A673 (cell line): ENCODE data around the gene KRTAP5-1. TPM values are rescaled to one million over a fixed set of nuclear protein-coding genes. Genes with fewer than 3 reads are reported as not detected.

Experiments
- BruUV-seq: library from RNA; stranded (reverse); fragments of 400-500 nt; replicated peaks from 2 replicates; lab custom pipeline; 2021; lab: Mats Ljungman, UMichigan
- CTCF ChIA-PET: fragments of 300-600 bp; sonication (Branson Sonifier 250); formaldehyde crosslinking; loops from one replicate; lab custom pipeline; 2022; ENCODE audit warnings: antibody characterized with exemption; lab: Charles Lee
- POLR2A ChIA-PET: fragments of 300-600 bp; sonication (Branson Sonifier 250); formaldehyde crosslinking; loops from one replicate; lab custom pipeline; 2022; ENCODE audit warnings: antibody characterized with exemption; ENCODE audit not compliant: low non-redundant PET; lab: Charles Lee
- DNase-seq: peaks from one replicate; pipeline ENCODE4 v3.0.0-alpha.2; 2015; ENCODE audit warnings: low spot score
- H3K27ac ChIP-seq: fragments of 200-600 bp; sonication (generic); 2 replicates; pipeline ENCODE4 v1.5.1; 2016; ENCODE audit warnings: mixed run types, low read depth, mild to moderate bottlenecking, mixed read lengths, antibody characterized with exemption, low read length; ENCODE audit not compliant: poor library complexity, severe bottlenecking
- H3K27me3 ChIP-seq: fragments of 200-600 bp; sonication (generic); replicated peaks from 2 replicates; pipeline ENCODE4 v1.6.1; 2017; ENCODE audit warnings: mixed run types, low read depth, mild to moderate bottlenecking, mixed read lengths, antibody characterized with exemption, low read length; ENCODE audit not compliant: insufficient read depth, poor library complexity
- H3K36me3 ChIP-seq: fragments of 200-600 bp; sonication (generic); 2 replicates; pipeline ENCODE4 v1.6.1; 2016; ENCODE audit warnings: mixed run types, mild to moderate bottlenecking, mixed read lengths, antibody characterized with exemption, low read length; ENCODE audit not compliant: insufficient read depth, poor library complexity, severe bottlenecking
- H3K4me1 ChIP-seq: fragments of 200-600 bp; sonication (generic); 2 replicates; pipeline ENCODE4 v1.6.1; 2017; ENCODE audit warnings: mixed run types, mild to moderate bottlenecking, mixed read lengths, antibody characterized with exemption, low read length; ENCODE audit not compliant: insufficient read depth, poor library complexity, severe bottlenecking
- H3K4me3 ChIP-seq: fragments of 200-600 bp; sonication (generic); 2 replicates; pipeline ENCODE4 v1.5.1; 2016; ENCODE audit warnings: low read depth, mixed run types, mild to moderate bottlenecking, mixed read lengths, low read length; ENCODE audit not compliant: poor library complexity, severe bottlenecking
- H3K9me3 ChIP-seq: fragments of 200-600 bp; sonication (generic); 2 replicates; pipeline ENCODE4 v1.6.1; 2016; ENCODE audit warnings: mixed run types, low read depth, mild to moderate bottlenecking, mixed read lengths, antibody characterized with exemption, low read length; ENCODE audit not compliant: poor library complexity, severe bottlenecking
- EZH2 ChIP-seq: fragments of 200-600 bp; sonication (generic); IDR thresholded peaks from 2 replicates; pipeline ENCODE4 v1.6.1; 2017; ENCODE audit warnings: borderline replicate concordance, low read depth, mild to moderate bottlenecking, mixed read lengths, antibody characterized with exemption, low read length; ENCODE audit not compliant: poor library complexity, severe bottlenecking
- intact Hi-C: fragments of 100-400 bp; cut with micrococcal nuclease; formaldehyde crosslinking; loops from one replicate; pipeline ENCODE4 v1.10.0; 2022; ENCODE audit not compliant: unreplicated experiment
- total RNA-seq: library from RNA; stranded (reverse); gene quantifications from 2 replicates; pipeline ENCODE4 v1.2.3, GENCODE V29; 2021
- TF ChIP-seq, protein P1 (sequence below): fragments of 300-800, 200-600 bp; sonication (generic); conservative IDR thresholded peaks from 2 replicates; pipeline ENCODE4 v1.5.1; 2017; ENCODE audit warnings: low read depth, mild to moderate bottlenecking, antibody characterized with exemption, low read length, moderate library complexity, mixed read lengths

Gene KRTAP5-1
- total RNA-seq, 1 experiment from 2014 or later: not detected

DNA sequence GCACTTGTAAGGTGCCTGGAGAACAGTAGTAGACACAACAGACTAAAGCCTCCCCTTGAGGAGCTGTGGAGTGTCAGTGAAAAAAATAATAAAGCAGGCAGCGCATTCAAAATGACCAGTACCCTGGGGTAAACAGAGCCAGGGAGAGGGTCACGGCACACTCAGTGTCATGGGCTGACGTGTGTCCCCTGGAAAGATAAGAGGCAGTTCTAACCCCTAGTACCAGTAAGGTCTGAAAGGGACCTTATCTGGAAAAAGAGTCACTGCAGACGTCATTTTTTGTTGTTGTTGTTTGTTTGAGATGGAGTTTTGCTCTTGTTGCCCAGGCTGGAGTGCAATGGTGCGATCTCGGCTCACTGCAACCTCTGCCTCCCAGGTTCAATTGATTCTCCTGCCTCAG lies 45.0 kb downstream of the KRTAP5-1 start:
- no peaks in the 10 kb centered on the region for H3K4me1 ChIP-seq
- no peak for TF ChIP-seq EZH2
- TF ChIP-seq, protein P1, sequence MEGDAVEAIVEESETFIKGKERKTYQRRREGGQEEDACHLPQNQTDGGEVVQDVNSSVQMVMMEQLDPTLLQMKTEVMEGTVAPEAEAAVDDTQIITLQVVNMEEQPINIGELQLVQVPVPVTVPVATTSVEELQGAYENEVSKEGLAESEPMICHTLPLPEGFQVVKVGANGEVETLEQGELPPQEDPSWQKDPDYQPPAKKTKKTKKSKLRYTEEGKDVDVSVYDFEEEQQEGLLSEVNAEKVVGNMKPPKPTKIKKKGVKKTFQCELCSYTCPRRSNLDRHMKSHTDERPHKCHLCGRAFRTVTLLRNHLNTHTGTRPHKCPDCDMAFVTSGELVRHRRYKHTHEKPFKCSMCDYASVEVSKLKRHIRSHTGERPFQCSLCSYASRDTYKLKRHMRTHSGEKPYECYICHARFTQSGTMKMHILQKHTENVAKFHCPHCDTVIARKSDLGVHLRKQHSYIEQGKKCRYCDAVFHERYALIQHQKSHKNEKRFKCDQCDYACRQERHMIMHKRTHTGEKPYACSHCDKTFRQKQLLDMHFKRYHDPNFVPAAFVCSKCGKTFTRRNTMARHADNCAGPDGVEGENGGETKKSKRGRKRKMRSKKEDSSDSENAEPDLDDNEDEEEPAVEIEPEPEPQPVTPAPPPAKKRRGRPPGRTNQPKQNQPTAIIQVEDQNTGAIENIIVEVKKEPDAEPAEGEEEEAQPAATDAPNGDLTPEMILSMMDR: no peak
- POLR2A ChIA-PET: no interaction called here
- H3K9me3 ChIP-seq: no peaks in the 10 kb centered on the region
- intact Hi-C loops: loop anchor here (10.0 kb wide), 1 partner anchor 85 kb away; the partner anchor contains the start of genes KRTAP5-4 and KRTAP5-5
- CTCF ChIA-PET: no interaction called here
- H3K36me3 ChIP-seq: no peaks in the 10 kb centered on the region
- no peak overlapping the region for H3K27ac ChIP-seq
- DNase-seq: no peak
- H3K4me3 ChIP-seq: no peak overlapping the region
- no TSS peak for BruUV-seq
- no peaks in the 10 kb centered on the region for H3K27me3 ChIP-seq

DNA sequence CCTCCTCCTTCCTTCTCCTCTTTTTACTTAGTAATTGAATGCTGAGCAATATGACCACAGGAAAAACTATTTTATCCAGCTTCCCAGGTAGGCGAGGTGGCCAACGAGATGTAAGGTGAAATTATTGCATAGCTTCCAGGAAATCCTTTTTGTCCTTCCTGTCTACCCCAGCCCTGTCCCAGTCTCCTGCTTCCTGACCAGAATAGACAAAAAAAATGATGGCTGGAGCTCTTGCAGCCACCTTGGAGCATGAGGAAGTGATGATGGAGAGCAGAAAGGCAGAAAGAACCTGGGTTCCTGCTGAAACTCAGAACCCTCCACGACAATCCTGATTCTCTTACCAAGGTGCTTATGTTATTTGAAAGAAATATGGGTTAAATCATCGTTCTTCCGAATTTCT lies 46.9 kb downstream of the KRTAP5-1 start:
- H3K27me3 ChIP-seq: no peaks in the 10 kb centered on the region
- no peak for DNase-seq
- POLR2A ChIA-PET: no interaction called here
- BruUV-seq: no TSS peak
- no peaks in the 10 kb centered on the region for H3K36me3 ChIP-seq
- H3K9me3 ChIP-seq: no peaks in the 10 kb centered on the region
- no peaks in the 10 kb centered on the region for H3K4me1 ChIP-seq
- TF ChIP-seq, protein P1: no peak
- TF ChIP-seq EZH2: no peak
- intact Hi-C loops: no loop called here
- no peak overlapping the region for H3K4me3 ChIP-seq
- H3K27ac ChIP-seq: no peak overlapping the region
- CTCF ChIA-PET: no interaction called here

DNA sequence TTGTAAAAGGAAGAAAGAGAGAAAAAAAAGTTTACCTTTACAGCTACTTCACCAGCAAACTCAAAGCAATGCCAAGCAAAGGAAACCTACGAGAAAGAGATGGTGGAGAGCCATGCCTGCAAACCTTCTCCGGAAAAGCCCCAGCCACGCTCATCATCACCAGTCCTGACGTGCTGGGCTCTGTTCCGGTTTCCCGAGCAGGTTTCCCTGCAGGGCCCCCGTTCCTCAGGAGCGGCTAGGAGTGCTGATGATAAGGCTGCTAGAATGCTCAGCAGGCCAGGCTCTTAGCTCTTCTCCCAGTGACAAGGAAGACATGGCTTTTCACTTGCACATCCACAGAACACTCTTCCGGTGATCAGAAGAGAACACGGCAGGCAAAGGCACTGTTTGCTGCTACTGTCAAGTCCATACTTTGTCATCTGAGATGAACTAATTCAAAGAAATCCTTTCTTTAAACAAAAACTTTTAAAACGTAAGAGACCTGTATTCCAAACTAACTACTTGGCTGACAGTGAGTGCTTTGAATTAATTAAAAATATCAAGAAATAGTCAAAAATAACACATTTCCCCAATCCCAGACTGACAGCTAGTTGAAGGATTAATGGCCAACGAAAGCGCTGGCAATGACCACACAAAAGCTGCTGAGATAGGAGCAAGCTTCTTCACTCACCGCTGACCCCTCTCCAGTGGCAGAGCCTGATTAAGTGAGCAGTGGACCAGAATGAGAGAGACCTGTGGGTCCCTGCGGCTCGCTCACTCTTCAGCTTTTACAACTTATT lies 48.8 kb downstream of the KRTAP5-1 start:
- H3K4me1 ChIP-seq: peaks cover 5% of the 10 kb centered on the region
- ChIA-PET POLR2A (interaction anchor here (0.6 kb wide), 1 partner anchor 841 kb away, joined by 6 read pairs; no protein-coding TSS in a partner anchor), CTCF (no interaction called here)

More for the DNA sequence above, 48.8 kb downstream of the KRTAP5-1 start:
- H3K27me3 ChIP-seq: no peaks in the 10 kb centered on the region
- DNase-seq: no peak
- no TSS peak for BruUV-seq
- H3K27ac ChIP-seq: no peak overlapping the region
- H3K9me3 ChIP-seq: no peaks in the 10 kb centered on the region
- intact Hi-C loops: no loop called here
- no peak for TF ChIP-seq EZH2
- TF ChIP-seq, protein P1: no peak
- no peaks in the 10 kb centered on the region for H3K36me3 ChIP-seq
- no peak overlapping the region for H3K4me3 ChIP-seq
